Measurements from ENCODE around the gene STIMATE.

- TF ChIP-seq GATA3 (IDR thresholded peaks at IDR 0.05; ENCODE audit: low read depth, low read length) (no peak), GATA2 (IDR thresholded peaks at IDR 0.05; ENCODE audit: low read depth, low read length) (no peak)
Observed at GRCh38 chr3:52880047-52880446, 17.3 kb downstream of the STIMATE start.
